Endothelial cell of umbilical vein (primary cell): ENCODE data around the gene PHLPP1. TPM values are rescaled to one million over a fixed set of nuclear protein-coding genes. Genes with fewer than 3 reads are reported as not detected.

ENCODE experiments used
- BruUV-seq: library from RNA; stranded (reverse); fragments of 400-500 nt; replicated peaks from 2 replicates; lab custom pipeline; 2021; lab: Mats Ljungman, UMichigan
- CTCF ChIA-PET: fragments of 300-600, 350-600 bp; sonication (Branson Sonifier 250); formaldehyde crosslinking; loops from one replicate; lab custom pipeline; 2021; ENCODE audit warnings: antibody characterized with exemption, inconsistent platforms; lab: Charles Lee
- POLR2A ChIA-PET: fragments of 300-600, 350-600 bp; sonication (Branson Sonifier 250); formaldehyde crosslinking; loops from one replicate; lab custom pipeline; 2021; ENCODE audit warnings: antibody characterized with exemption, inconsistent platforms; lab: Charles Lee
- DNase-seq: peaks from one replicate; pipeline ENCODE4 v3.0.0-alpha.2; 2011; ENCODE audit warnings: low read depth, low spot score
- FAIRE-seq: peaks from 2 replicates; lab custom pipeline; 2011; peaks lifted over from hg19 to GRCh38; lab: Jason Lieb, UNC
- H2AFZ ChIP-seq: 2 replicates; pipeline ENCODE4 v1.6.0; 2012; ENCODE audit warnings: low read depth, low read length, control low read depth, inconsistent platforms
- H3K27ac ChIP-seq: 2 replicates; pipeline ENCODE4 v1.5.1; 2011; ENCODE audit warnings: low read depth, mild to moderate bottlenecking, control low read depth, low read length, moderate library complexity; ENCODE audit not compliant: insufficient read depth
- H3K27me3 ChIP-seq, 2 experiments: 2 replicates each; pipeline versions ENCODE4 v1.6.0 to v1.6.1; 2011; ENCODE audit warnings: low read length in 2 of 2, mixed read lengths in 1 of 2; ENCODE audit not compliant: control insufficient read depth in 2 of 2, insufficient read depth in 2 of 2
- H3K36me3 ChIP-seq, 2 experiments: 2 replicates in 1 of 2; 3 replicates in 1 of 2; pipeline ENCODE4 v1.5.1; 2011; ENCODE audit warnings: low read length in 2 of 2, mild to moderate bottlenecking in 1 of 2, moderate library complexity in 1 of 2; ENCODE audit not compliant: control insufficient read depth in 2 of 2, insufficient read depth in 2 of 2; ENCODE audit errors: extremely low read depth in 1 of 2
- H3K4me1 ChIP-seq: 3 replicates; pipeline ENCODE4 v1.5.1; 2011; ENCODE audit warnings: mild to moderate bottlenecking, low read length; ENCODE audit not compliant: control insufficient read depth, insufficient read depth; ENCODE audit errors: extremely low read depth
- H3K4me2 ChIP-seq: 2 replicates; pipeline ENCODE4 v1.6.1; 2011; ENCODE audit warnings: low read length, control low read depth, mixed read lengths; ENCODE audit not compliant: insufficient read depth
- H3K4me3 ChIP-seq, 3 experiments: fragments of 200-600 bp in 1 of 3; sonication (generic), shearing (Covaris generic) in 1 of 3; replicated peaks in 1 of 3; 2 replicates each; pipeline ENCODE4 v1.5.1; 2011 to 2016; ENCODE audit warnings: control low read depth in 3 of 3, low read length in 3 of 3, mild to moderate bottlenecking in 2 of 3, inconsistent platforms in 1 of 3, low read depth in 1 of 3, moderate library complexity in 1 of 3; ENCODE audit not compliant: insufficient read depth in 1 of 3
- H3K79me2 ChIP-seq: 2 replicates; pipeline ENCODE4 v1.6.0; 2012; ENCODE audit warnings: low read length, inconsistent platforms; ENCODE audit not compliant: control insufficient read depth, insufficient read depth
- H3K9ac ChIP-seq: replicated peaks from 2 replicates; pipeline ENCODE3; 2011; ENCODE audit warnings: low read length, control low read depth; ENCODE audit not compliant: insufficient read depth; ENCODE audit errors: extremely low read depth
- H3K9me1 ChIP-seq: replicated peaks from 3 replicates; pipeline ENCODE4 v1.6.0; 2011; ENCODE audit warnings: mild to moderate bottlenecking, low read length; ENCODE audit not compliant: control insufficient read depth, insufficient read depth; ENCODE audit errors: extremely low read depth
- H3K9me3 ChIP-seq: replicated peaks from 2 replicates; pipeline ENCODE4 v1.5.1; 2012; ENCODE audit warnings: low read length, inconsistent platforms; ENCODE audit not compliant: control insufficient read depth, insufficient read depth
- H4K20me1 ChIP-seq: replicated peaks from 2 replicates; pipeline ENCODE3; 2011; ENCODE audit warnings: mild to moderate bottlenecking, low read length; ENCODE audit not compliant: control insufficient read depth, insufficient read depth; ENCODE audit errors: extremely low read depth
- CTCF ChIP-seq, 2 donors: IDR thresholded peaks; 1 replicate in 1 of 2; 2 replicates in 1 of 2; pipeline ENCODE4 v1.5.1; 2011; ENCODE audit warnings: low read length in 2 of 2, mild to moderate bottlenecking in 2 of 2, moderate library complexity in 2 of 2, control low read depth in 1 of 2, inconsistent platforms in 1 of 2, low read depth in 1 of 2; ENCODE audit not compliant: insufficient read depth in 1 of 2; ENCODE audit errors: extremely low read depth in 1 of 2
- EZH2 ChIP-seq: IDR thresholded peaks from 2 replicates; pipeline ENCODE4 v1.6.1; 2012; ENCODE audit warnings: borderline replicate concordance, low read depth, mild to moderate bottlenecking, moderate library complexity, low read length, inconsistent platforms; ENCODE audit not compliant: severe bottlenecking
- FOS ChIP-seq: IDR thresholded peaks from 2 replicates; pipeline ENCODE4 v1.6.1; 2011; ENCODE audit warnings: mild to moderate bottlenecking, low read length, moderate library complexity, borderline replicate concordance; ENCODE audit not compliant: insufficient read depth
- GATA2 ChIP-seq: IDR thresholded peaks from 2 replicates; pipeline ENCODE4 v1.7.0; 2011; ENCODE audit warnings: low read depth, mild to moderate bottlenecking, moderate library complexity, mixed read lengths, low read length; ENCODE audit not compliant: insufficient read length, insufficient read depth
- JUN ChIP-seq: IDR thresholded peaks from 2 replicates; pipeline ENCODE4 v1.6.1; 2011; ENCODE audit warnings: borderline replicate concordance, low read depth; ENCODE audit not compliant: insufficient read length, insufficient read depth
- MYC ChIP-seq: IDR thresholded peaks from one replicate; pipeline ENCODE4 v1.6.1; 2011; ENCODE audit warnings: mild to moderate bottlenecking, low read depth, low read length
- POLR2A ChIP-seq: IDR thresholded peaks from 2 replicates; pipeline ENCODE4 v1.6.1; 2012; ENCODE audit warnings: low read depth, mild to moderate bottlenecking, control low read depth, low read length
- POLR2AphosphoS5 ChIP-seq: IDR thresholded peaks from 2 replicates; pipeline ENCODE4 v1.6.1; 2012; ENCODE audit warnings: low read depth, mild to moderate bottlenecking, control low read depth, low read length, moderate library complexity; ENCODE audit not compliant: insufficient read depth
- dilution Hi-C: fragments of 300-500 bp; cut with MboI; formaldehyde crosslinking; loops from one replicate; pipeline ENCODE4 v1.15.0; 2019; ENCODE audit warnings: low sequenced_read_pairs; ENCODE audit not compliant: extremely low pct_ligation_motif_present
- intact Hi-C: fragments of 100-400 bp; cut with micrococcal nuclease; formaldehyde crosslinking; loops from one replicate; pipeline ENCODE4 v1.10.0; 2022
- polyA plus RNA-seq, 4 experiments: library from polyadenylated mRNA; depleted of rRNA in 3 of 4; stranded (reverse) in 3 of 4; unstranded in 1 of 4; fragments of >200 nt; gene quantifications; 2 replicates each; pipeline versions ENCODE4 v1.2.1 to v1.2.3, GENCODE V29; 2011 to 2012; ENCODE audit warnings: missing spikeins in 1 of 4
- total RNA-seq: library from RNA; stranded (reverse); gene quantifications from 2 replicates; pipeline ENCODE4 v1.2.3, GENCODE V29; 2021
- TF ChIP-seq, protein P1 (sequence below): IDR thresholded peaks from 2 replicates; pipeline ENCODE4 v1.6.1; 2011; ENCODE audit not compliant: insufficient read depth, insufficient read length

The PHLPP1 gene
- total and polyA plus RNA-seq, 2 donors (not counting 3 experiments of a cell fraction or from before 2014, with no cell fraction given), result 4.0 to 10.8 TPM

DNA sequence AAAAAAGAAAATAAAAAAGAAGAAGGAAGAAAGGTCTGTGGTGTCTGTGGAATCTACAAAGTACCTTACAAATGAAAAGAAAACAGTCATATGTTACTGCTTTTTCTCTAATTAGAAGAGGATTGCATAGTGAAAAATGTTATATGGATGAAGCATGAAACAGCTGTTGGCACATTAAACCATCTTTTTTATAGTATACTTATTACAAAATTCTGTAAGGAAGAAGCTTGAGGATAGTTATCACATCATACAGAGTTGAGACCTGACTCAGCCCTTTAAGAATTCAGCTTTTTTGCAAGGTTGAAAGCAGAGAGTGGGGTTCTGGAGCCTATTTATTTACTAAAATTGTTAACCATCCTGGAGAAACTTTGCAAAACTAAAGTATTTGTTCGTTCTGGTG is 222.7 kb downstream of the PHLPP1 start:
- Histone ChIP-seq H2AFZ (no peak overlapping the region), H3K9ac (no peak overlapping the region), H3K4me3 (no peak overlapping the region), H3K27ac (no peak overlapping the region), H3K4me2 (no peak overlapping the region), H3K9me3 (no peaks in the 10 kb centered on the region), H4K20me1 (no peaks in the 10 kb centered on the region), H3K36me3 (no peaks in the 10 kb centered on the region), H3K4me1 (peaks cover 12% of the 10 kb centered on the region), H3K79me2 (no peaks in the 10 kb centered on the region), H3K27me3 (no peaks in the 10 kb centered on the region), H3K9me1 (no peaks in the 10 kb centered on the region)
- intact Hi-C loops, result loop anchor here (5.0 kb wide), 2 partner anchors 36 to 221 kb away; partner anchors contain the start of gene PHLPP1
- no TSS peak for BruUV-seq
- TF ChIP-seq CTCF (IDR thresholded peaks at IDR 0.05; ENCODE audit: extremely low read depth in 1 of 2, insufficient read depth in 1 of 2, low read depth in 1 of 2, low read length in 2 of 2), result no peak
- TF ChIP-seq MYC, result no peak
- no peak for TF ChIP-seq EZH2
- no peak for TF ChIP-seq JUN
- no peak for TF ChIP-seq POLR2A
- no peak for TF ChIP-seq POLR2AphosphoS5
- TF ChIP-seq, protein P1, sequence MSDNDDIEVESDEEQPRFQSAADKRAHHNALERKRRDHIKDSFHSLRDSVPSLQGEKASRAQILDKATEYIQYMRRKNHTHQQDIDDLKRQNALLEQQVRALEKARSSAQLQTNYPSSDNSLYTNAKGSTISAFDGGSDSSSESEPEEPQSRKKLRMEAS, result no peak
- TF ChIP-seq FOS, result no peak
- no peak for TF ChIP-seq GATA2
- ChIA-PET CTCF (interaction anchor here (1.5 to 2.6 kb wide), 2 partner anchors 16 to 61 kb away, joined by 4 to 9 read pairs; no protein-coding TSS in a partner anchor), POLR2A (no interaction called here)
- DNase-seq (no peak), FAIRE-seq (no peak)
- dilution Hi-C loops, result no loop called here
